HG02885 (cell line): ENCODE data around the gene GNMT.
"Not testable (repeated sequence)": the region's sequence is repeated elsewhere in the genome, so short reads cannot be mapped to it uniquely, and the experiment has no call there.

Source experiments
- ATAC-seq: cut with Tn5 transposase; IDR thresholded peaks from one replicate; pipeline ENCODE4 v1.9.1; 2021; ENCODE audit warnings: mild to moderate bottlenecking; ENCODE audit not compliant: unreplicated experiment, poor library complexity

GNMT gene

GRCh38 chr6:42971746-42972327, 11.3 kb downstream of the GNMT start:
- no peak for ATAC-seq

GRCh38 chr6:42973926-42974325, 13.4 kb downstream of the GNMT start:
- no peak for ATAC-seq

- no peak for ATAC-seq
These were observed 14.5 kb downstream of the GNMT start for GRCh38 chr6:42974919-42975505.

GRCh38 chr6:42978487-42978838, 17.9 kb downstream of the GNMT start:
- peak; percentile 32 for ATAC-seq

- peak; percentile 89 for ATAC-seq
These were observed 18.4 kb downstream of the GNMT start, which contains the start of gene PEX6 for GRCh38 chr6:42978839-42979522. TSS of gene PEX6 (minus strand) at chr6:42979181. CDS start at chr6:42979150, 31 bp downstream.

- no peak for ATAC-seq
These were observed 19.1 kb downstream of the GNMT start for GRCh38 chr6:42979523-42980177.

GRCh38 chr6:42981836-42982235, 21.3 kb downstream of the GNMT start:
- ATAC-seq: no peak

GRCh38 chr6:42984001-42984923, 23.7 kb downstream of the GNMT start, which contains the start of gene PPP2R5D:
TSS of gene PPP2R5D (plus strand) at chr6:42984570. CDS start at chr6:42984678, 108 bp downstream.
- ATAC-seq: peak; percentile 93

- ATAC-seq: no peak
These were observed 24.4 kb downstream of the GNMT start for GRCh38 chr6:42984924-42985475.

- no peak for ATAC-seq
These were observed 27.2 kb downstream of the GNMT start for GRCh38 chr6:42987533-42988451.

- ATAC-seq: no peak
These were observed 28.0 kb downstream of the GNMT start for GRCh38 chr6:42988486-42989020.

GRCh38 chr6:42989923-42990322, 29.4 kb downstream of the GNMT start:
- ATAC-seq: no peak

GRCh38 chr6:42993445-42993844, 32.9 kb downstream of the GNMT start:
- no peak for ATAC-seq

- ATAC-seq: no peak
These were observed 36.0 kb downstream of the GNMT start for GRCh38 chr6:42996513-42996912.

- ATAC-seq: not testable (repeated sequence)
These were observed 37.7 kb downstream of the GNMT start for GRCh38 chr6:42998205-42998604.

GRCh38 chr6:43001843-43002242, 41.3 kb downstream of the GNMT start:
- no peak for ATAC-seq

GRCh38 chr6:43005844-43006243, 45.3 kb downstream of the GNMT start:
- no peak for ATAC-seq

- no peak for ATAC-seq
These were observed 45.7 kb downstream of the GNMT start for GRCh38 chr6:43006251-43006650.

- ATAC-seq: no peak
These were observed 46.6 kb downstream of the GNMT start for GRCh38 chr6:43007126-43007525.
